GM10266 (cell line): ENCODE measurements around the gene EPHB1.
"Not testable (repeated sequence)": the region's sequence is repeated elsewhere in the genome, so short reads cannot be mapped to it uniquely, and the experiment has no call there.

Source experiments
- DNase-seq: peaks from one replicate; pipeline ENCODE4 v3.0.0; 2012; ENCODE audit errors: extremely low spot score
- CTCF ChIP-seq: IDR thresholded peaks from 2 replicates; pipeline ENCODE4 v1.5.1; 2012; ENCODE audit warnings: mild to moderate bottlenecking, low read depth; ENCODE audit not compliant: control insufficient read depth, insufficient read depth; ENCODE audit errors: missing control alignments

Gene EPHB1

GRCh38 chr3:134775831-134776230 is 19.2 kb upstream of the EPHB1 start:
- no peak for TF ChIP-seq CTCF
- no peak for DNase-seq

- no peak for TF ChIP-seq CTCF
- no peak for DNase-seq
Observed at GRCh38 chr3:134776518-134776917, 18.5 kb upstream of the EPHB1 start.

GRCh38 chr3:134777341-134777740 is 17.7 kb upstream of the EPHB1 start:
- DNase-seq: no peak
- no peak for TF ChIP-seq CTCF

GRCh38 chr3:134788283-134788682 is 6.8 kb upstream of the EPHB1 start:
- not testable (repeated sequence) for DNase-seq

GRCh38 chr3:134790065-134790464 is 5.0 kb upstream of the EPHB1 start:
- no peak for DNase-seq
- TF ChIP-seq CTCF: no peak

GRCh38 chr3:134791992-134792391 is 3.1 kb upstream of the EPHB1 start:
- no peak for TF ChIP-seq CTCF
- no peak for DNase-seq

- no peak for TF ChIP-seq CTCF
- no peak for DNase-seq
Observed at GRCh38 chr3:134792700-134793099, 2.4 kb upstream of the EPHB1 start.

- TF ChIP-seq CTCF: no peak
- no peak for DNase-seq
Observed at GRCh38 chr3:134793562-134793961, 1.5 kb upstream of the EPHB1 start.
